Measurements from ENCODE around the gene ST6GALNAC3.

Gene ST6GALNAC3

DNA sequence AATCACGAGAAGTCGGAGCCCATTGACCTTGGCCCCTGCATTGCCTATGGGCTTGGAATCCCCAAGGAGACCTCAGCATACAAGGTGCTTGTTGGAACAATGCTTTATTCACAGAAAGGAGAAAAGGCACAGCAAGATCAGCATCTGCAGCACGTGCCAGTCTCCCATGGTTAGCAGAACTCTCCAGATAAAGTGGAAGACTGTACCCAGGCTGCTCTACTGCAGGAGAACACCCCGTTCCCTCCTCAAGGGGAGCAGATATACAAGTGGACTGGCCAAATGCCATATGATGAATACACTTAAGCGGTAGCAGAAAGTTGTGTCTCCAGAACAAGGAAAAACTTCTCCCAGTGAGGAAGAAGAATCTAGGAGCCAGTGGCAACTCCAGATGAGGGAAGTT lies 53.5 kb downstream of the ST6GALNAC3 start:
- ChIA-PET CTCF (no interaction called here), POLR2A (no interaction called here)

DNA sequence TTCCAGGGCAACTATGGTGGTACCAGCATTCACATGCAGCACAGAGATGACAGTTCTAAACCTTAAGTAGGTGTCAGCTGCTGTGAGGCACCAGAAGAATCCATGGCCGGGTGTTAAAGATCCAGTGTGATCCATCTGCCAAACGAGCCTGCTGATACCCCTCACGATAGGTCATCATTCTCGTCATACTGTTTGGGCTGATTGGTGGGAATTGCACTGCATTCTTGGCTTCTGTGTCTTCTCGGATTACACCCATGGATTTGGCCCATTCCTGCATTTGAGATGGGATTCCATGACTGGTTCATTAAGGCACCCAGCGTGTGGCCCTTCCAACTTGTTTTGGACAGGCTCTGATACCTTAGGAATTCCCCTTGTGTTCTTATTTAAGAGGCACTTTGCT lies 55.2 kb downstream of the ST6GALNAC3 start:
- no peak overlapping the region for H3K27ac ChIP-seq (ENCODE audit: extremely low read depth, low read depth, low read length)
- H3K4me3 ChIP-seq (ENCODE audit: low read depth, low read length), result no peak overlapping the region
- no peaks in the 10 kb centered on the region for H3K4me1 ChIP-seq (ENCODE audit: control insufficient read depth, insufficient read depth, low read length)
- no peaks in the 10 kb centered on the region for H3K9me3 ChIP-seq (ENCODE audit: control insufficient read depth, insufficient read depth, low read depth, low read length)
- ChIA-PET POLR2A (no interaction called here), CTCF (no interaction called here)
- TF ChIP-seq ZSCAN23 (tag by site-specific recombination; IDR thresholded peaks at IDR 0.05), result no peak
- TF ChIP-seq ZBTB21 (tag by site-specific recombination; IDR thresholded peaks at IDR 0.05), result no peak
- peaks cover 0 to 4% of the 10 kb centered on the region in 2 experiments; a peak in 1 of 3 replicates for H3K36me3 ChIP-seq (ENCODE audit: control insufficient read depth in 2 of 2, insufficient read depth in 1 of 2, low read length in 2 of 2)

More for the DNA sequence above, 53.5 kb downstream of the ST6GALNAC3 start:
- peaks cover 0 to 4% of the 10 kb centered on the region in 2 experiments; a peak in 1 of 3 replicates for H3K36me3 ChIP-seq (ENCODE audit: control insufficient read depth in 2 of 2, insufficient read depth in 1 of 2, low read length in 2 of 2)
- H3K4me3 ChIP-seq (ENCODE audit: low read depth, low read length), result no peak overlapping the region
- H3K27ac ChIP-seq (ENCODE audit: extremely low read depth, low read depth, low read length), result no peak overlapping the region
- TF ChIP-seq ZSCAN30 (tag by site-specific recombination; IDR thresholded peaks at IDR 0.05), result no peak
- TF ChIP-seq, protein P1, sequence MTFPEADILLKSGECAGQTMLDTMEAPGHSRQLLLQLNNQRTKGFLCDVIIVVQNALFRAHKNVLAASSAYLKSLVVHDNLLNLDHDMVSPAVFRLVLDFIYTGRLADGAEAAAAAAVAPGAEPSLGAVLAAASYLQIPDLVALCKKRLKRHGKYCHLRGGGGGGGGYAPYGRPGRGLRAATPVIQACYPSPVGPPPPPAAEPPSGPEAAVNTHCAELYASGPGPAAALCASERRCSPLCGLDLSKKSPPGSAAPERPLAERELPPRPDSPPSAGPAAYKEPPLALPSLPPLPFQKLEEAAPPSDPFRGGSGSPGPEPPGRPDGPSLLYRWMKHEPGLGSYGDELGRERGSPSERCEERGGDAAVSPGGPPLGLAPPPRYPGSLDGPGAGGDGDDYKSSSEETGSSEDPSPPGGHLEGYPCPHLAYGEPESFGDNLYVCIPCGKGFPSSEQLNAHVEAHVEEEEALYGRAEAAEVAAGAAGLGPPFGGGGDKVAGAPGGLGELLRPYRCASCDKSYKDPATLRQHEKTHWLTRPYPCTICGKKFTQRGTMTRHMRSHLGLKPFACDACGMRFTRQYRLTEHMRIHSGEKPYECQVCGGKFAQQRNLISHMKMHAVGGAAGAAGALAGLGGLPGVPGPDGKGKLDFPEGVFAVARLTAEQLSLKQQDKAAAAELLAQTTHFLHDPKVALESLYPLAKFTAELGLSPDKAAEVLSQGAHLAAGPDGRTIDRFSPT (tag by site-specific recombination; IDR thresholded peaks at IDR 0.05), result no peak
- TF ChIP-seq ZNF830 (tag by site-specific recombination; IDR thresholded peaks at IDR 0.05; ENCODE audit: low read depth), result no peak
- TF ChIP-seq ZNF747 (tag by site-specific recombination; IDR thresholded peaks at IDR 0.05), result no peak
- TF ChIP-seq ZNF335 (tag by site-specific recombination; conservative IDR thresholded peaks at IDR 0.05), result no peak
- TF ChIP-seq, protein P2, sequence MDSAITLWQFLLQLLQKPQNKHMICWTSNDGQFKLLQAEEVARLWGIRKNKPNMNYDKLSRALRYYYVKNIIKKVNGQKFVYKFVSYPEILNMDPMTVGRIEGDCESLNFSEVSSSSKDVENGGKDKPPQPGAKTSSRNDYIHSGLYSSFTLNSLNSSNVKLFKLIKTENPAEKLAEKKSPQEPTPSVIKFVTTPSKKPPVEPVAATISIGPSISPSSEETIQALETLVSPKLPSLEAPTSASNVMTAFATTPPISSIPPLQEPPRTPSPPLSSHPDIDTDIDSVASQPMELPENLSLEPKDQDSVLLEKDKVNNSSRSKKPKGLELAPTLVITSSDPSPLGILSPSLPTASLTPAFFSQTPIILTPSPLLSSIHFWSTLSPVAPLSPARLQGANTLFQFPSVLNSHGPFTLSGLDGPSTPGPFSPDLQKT (IDR thresholded peaks at IDR 0.05; ENCODE audit: borderline replicate concordance, low read depth, low read length), result no peak
- no peak for TF ChIP-seq KLF8 (tag by site-specific recombination; IDR thresholded peaks at IDR 0.05)
- no peak for TF ChIP-seq ZNF112 (tag by site-specific recombination; IDR thresholded peaks at IDR 0.05)
- TF ChIP-seq ZNF202 (tag by site-specific recombination; IDR thresholded peaks at IDR 0.05; ENCODE audit: borderline replicate concordance), result no peak
- no peak for TF ChIP-seq HOXC10 (CRISPR knock-in tag; IDR thresholded peaks at IDR 0.05)
- TF ChIP-seq GLI4 (tag by site-specific recombination; IDR thresholded peaks at IDR 0.05), result no peak
- TF ChIP-seq REPIN1 (tag by site-specific recombination; IDR thresholded peaks at IDR 0.05; ENCODE audit: low read depth), result no peak
- no peak for TF ChIP-seq HOXD13 (CRISPR knock-in tag; IDR thresholded peaks at IDR 0.05; ENCODE audit: borderline replicate concordance)
- H3K9me3 ChIP-seq (ENCODE audit: control insufficient read depth, insufficient read depth, low read depth, low read length), result no peaks in the 10 kb centered on the region
- H3K4me1 ChIP-seq (ENCODE audit: control insufficient read depth, insufficient read depth, low read length), result no peaks in the 10 kb centered on the region

DNA sequence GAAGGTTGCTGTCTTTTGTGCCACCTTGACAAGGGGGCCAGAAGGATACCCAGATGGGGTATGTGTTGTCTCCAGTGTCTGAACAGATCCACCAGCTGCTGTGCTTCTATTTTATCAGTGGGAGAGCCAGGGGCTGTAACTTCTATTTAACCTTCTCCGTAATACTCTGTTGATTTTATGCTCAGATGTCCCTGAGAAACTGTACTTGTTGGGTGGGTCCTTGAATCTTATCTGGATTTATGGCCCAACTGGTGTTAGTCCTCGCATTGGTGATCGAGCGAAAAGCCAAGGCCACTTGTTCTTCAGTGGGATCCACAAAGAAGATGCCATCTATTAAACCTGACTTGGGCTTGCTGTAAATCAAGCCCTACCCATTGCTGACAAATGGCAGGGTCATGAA lies 56.4 kb downstream of the ST6GALNAC3 start:
- H3K4me3 ChIP-seq (ENCODE audit: low read depth, low read length), result no peak overlapping the region
- no peak for TF ChIP-seq ZNF175 (tag by site-specific recombination; IDR thresholded peaks at IDR 0.05)
- TF ChIP-seq ZNF391 (tag by site-specific recombination; IDR thresholded peaks at IDR 0.05; ENCODE audit: borderline replicate concordance, low read depth), result no peak
- TF ChIP-seq ZNF266 (tag by site-specific recombination; IDR thresholded peaks at IDR 0.05; ENCODE audit: low read depth), result no peak
- TF ChIP-seq, protein P3, sequence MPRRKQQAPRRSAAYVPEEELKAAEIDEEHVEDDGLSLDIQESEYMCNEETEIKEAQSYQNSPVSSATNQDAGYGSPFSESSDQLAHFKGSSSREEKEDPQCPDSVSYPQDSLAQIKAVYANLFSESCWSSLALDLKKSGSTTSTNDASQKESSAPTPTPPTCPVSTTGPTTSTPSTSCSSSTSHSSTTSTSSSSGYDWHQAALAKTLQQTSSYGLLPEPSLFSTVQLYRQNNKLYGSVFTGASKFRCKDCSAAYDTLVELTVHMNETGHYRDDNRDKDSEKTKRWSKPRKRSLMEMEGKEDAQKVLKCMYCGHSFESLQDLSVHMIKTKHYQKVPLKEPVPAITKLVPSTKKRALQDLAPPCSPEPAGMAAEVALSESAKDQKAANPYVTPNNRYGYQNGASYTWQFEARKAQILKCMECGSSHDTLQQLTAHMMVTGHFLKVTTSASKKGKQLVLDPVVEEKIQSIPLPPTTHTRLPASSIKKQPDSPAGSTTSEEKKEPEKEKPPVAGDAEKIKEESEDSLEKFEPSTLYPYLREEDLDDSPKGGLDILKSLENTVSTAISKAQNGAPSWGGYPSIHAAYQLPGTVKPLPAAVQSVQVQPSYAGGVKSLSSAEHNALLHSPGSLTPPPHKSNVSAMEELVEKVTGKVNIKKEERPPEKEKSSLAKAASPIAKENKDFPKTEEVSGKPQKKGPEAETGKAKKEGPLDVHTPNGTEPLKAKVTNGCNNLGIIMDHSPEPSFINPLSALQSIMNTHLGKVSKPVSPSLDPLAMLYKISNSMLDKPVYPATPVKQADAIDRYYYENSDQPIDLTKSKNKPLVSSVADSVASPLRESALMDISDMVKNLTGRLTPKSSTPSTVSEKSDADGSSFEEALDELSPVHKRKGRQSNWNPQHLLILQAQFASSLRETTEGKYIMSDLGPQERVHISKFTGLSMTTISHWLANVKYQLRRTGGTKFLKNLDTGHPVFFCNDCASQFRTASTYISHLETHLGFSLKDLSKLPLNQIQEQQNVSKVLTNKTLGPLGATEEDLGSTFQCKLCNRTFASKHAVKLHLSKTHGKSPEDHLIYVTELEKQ (tag by site-specific recombination; IDR thresholded peaks at IDR 0.05; ENCODE audit: borderline replicate concordance), result no peak
- TF ChIP-seq IKZF3 (tag by site-specific recombination; IDR thresholded peaks at IDR 0.05), result no peak
- no peak for TF ChIP-seq ZNF214 (tag by site-specific recombination; IDR thresholded peaks at IDR 0.05; ENCODE audit: borderline replicate concordance)
- no peak for TF ChIP-seq YY1 (tag by site-specific recombination; IDR thresholded peaks at IDR 0.05)
- TF ChIP-seq ZNF777 (tag by site-specific recombination; IDR thresholded peaks at IDR 0.05; ENCODE audit: borderline replicate concordance), result no peak
- no peak for TF ChIP-seq ZNF626 (tag by site-specific recombination; IDR thresholded peaks at IDR 0.05)
- no peak for TF ChIP-seq SCRT1 (tag by site-specific recombination; IDR thresholded peaks at IDR 0.05; ENCODE audit: borderline replicate concordance)
- H3K36me3 ChIP-seq (ENCODE audit: control insufficient read depth in 2 of 2, insufficient read depth in 1 of 2, low read length in 2 of 2), result peaks cover 0 to 4% of the 10 kb centered on the region in 2 experiments; a peak in 1 of 3 replicates
- no peaks in the 10 kb centered on the region for H3K4me1 ChIP-seq (ENCODE audit: control insufficient read depth, insufficient read depth, low read length)
- no peaks in the 10 kb centered on the region for H3K9me3 ChIP-seq (ENCODE audit: control insufficient read depth, insufficient read depth, low read depth, low read length)
- POLR2A ChIA-PET, result no interaction called here
- no peak overlapping the region for H3K27ac ChIP-seq (ENCODE audit: extremely low read depth, low read depth, low read length)
- CTCF ChIA-PET, result no interaction called here

All from HEK293 (cell line).